HG03521 (cell line): ENCODE data around the gene RELA.
A peak's percentile ranks its signal among the peaks of the same experiment; 100 is the strongest.
"Not testable (repeated sequence)": the region's sequence is repeated elsewhere in the genome, so short reads cannot be mapped to it uniquely, and the experiment has no call there.

Experiments used
- ATAC-seq: cut with Tn5 transposase; IDR thresholded peaks from one replicate; pipeline ENCODE4 v1.9.1; 2021; ENCODE audit warnings: mild to moderate bottlenecking, moderate library complexity; ENCODE audit not compliant: unreplicated experiment

Gene RELA

GRCh38 chr11:65662799-65663638 is at the start of gene RELA:
RELA (minus strand) TSS chr11:65662916; CDS start chr11:65662832, 84 bp downstream.
- peak; percentile 79 for ATAC-seq

DNA sequence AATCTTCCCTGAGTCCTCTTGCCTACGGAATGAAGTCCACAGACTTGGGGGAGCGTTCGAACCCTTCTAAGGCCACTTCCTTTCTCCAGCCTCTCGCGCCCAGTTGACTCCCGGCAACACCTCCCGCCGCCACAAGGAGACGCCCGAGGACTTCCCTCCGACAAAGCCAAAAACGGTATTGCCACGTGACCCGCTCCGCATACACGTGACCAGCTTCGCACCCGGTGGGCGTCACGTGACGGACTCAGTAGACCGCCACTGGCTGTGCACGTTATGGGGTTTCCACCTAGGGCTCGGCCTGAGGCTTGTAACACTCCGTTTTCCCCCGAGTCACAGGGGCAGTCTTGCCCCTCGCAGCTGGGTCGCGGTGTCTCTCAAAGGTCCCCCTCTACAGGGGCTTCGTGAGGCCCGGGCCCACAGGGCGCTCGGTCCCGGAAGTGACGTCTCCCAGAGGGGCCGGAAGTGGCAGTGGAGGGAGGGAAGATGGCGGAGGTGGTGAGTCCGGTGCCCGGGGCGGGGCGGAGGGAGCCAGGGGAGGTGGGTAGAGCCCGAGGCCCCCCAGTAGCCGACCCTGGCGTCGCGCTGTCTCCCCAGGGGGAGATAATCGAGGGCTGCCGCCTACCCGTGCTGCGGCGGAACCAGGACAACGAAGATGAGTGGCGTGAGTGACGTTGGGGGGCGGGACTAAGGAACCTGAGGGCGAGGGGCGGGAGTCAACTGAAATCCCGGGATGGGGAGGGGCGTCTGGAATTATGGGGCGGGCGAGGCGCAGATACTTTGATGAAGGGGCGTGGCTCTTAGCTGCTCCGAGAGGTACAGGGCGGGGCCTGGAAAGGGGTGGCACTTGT is 49.3 kb upstream of the RELA start, which contains the start of gene KAT5:
Gene KAT5, plus strand, starts transcription at position 468 of the 848 bp plus-strand sequence. Its CDS starts 16 bp downstream, at position 484.
- peak; percentile 83 for ATAC-seq

GRCh38 chr11:65710421-65710820 is 47.7 kb upstream of the RELA start:
- no peak for ATAC-seq

DNA sequence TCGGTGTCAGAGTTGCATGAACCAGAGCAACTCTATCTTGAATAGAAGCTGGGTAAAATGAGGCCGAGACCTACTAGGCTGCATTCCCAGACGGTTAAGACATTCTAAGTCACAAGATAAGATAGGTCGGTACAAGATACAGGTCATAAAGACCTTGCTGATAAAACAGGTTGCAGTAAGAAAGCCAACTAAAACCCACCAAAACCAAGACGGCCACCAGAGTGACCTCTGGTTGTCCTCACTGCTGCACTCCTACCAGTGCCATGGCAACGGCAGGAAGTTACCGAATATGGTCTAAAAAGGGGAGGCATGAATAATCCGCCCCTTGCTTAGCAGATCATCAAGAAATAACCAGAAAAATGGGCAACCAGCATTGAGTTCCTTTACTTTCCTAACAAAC is 46.9 kb upstream of the RELA start:
- no peak for ATAC-seq

DNA sequence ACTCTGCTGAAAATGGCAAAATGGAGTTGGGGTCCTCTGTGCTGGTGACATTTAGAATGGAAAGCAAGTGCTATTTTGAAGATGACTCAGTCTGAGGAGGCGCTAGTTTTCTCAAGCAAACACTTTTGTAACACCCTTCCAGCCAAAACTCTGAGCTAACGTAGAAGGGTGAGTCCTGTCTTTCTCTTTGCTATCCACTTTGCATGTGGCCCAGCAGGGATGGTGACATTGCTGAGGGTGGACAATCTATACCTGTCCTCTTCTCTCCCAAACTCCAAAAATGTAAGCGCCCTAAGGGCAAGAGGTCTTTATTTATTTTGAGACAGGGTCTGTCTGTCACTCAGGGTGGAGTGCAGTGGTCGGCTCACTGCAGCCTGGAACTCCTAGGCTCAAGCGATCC is 45.7 kb upstream of the RELA start:
- no peak for ATAC-seq

GRCh38 chr11:65707002-65707401 is 44.3 kb upstream of the RELA start:
- not testable (repeated sequence) for ATAC-seq

DNA sequence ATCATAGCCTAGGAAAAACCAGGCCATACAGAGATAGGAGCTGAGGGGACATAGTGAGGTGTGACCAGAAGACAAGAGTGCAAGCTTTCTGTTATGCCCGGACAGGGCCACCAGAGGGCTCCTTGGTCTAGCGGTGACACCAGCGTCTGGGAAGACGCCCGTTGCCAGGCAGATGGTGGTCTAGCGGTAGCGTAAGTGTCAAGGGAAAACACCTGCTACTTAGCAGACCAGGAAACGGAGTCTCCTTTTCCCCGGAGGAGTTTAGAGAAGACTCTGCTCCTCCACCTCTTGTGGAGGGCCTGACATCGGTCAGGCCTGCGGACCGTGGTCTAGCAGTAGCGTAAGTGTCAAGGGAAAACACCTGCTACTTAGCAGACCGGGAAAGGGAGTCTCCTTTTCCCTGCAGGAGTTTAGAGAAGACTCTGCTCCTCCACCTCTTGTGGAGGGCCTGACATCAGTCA is 43.6 kb upstream of the RELA start:
- ATAC-seq, result not testable (repeated sequence)

DNA sequence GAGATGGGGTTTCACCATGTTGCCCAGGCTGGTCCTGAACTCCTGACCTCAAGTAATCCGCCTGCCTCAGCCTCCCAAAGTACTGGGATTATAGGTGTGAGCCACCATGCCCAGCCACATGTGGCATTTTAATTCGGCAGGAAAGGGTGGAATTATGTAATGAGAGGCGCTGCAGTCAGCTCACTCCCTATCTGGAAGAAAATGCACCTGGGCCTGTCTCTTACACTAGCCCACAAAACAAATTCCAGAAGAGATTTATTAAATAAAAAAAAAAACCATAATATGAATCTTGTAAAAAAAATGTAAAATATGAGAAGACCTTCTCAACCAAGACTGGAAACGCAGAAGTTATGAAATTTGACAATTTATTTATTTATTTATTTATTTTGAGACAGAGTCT is 41.1 kb upstream of the RELA start:
- ATAC-seq, result no peak

GRCh38 chr11:65701686-65702085 is 39.0 kb upstream of the RELA start:
- ATAC-seq, result no peak

DNA sequence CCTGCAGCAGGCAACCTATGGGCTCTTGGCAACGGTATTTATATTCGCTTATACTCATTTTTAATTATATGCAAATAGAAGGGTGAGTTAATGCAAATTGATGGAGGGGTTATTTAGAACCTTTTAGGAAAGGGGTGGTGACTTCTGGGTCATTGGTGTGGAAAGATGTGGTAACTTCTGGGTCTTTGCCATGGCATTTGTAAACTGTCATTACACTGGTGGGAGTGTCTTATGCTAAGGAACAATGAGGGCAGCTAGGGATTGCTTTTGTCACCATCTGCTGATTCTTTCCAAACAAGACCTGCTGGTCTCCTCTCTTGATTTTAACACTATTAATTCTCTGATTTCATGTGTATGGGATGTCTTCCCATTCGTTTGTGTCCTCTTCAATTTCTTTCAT is 37.7 kb upstream of the RELA start:
- ATAC-seq, result no peak

DNA sequence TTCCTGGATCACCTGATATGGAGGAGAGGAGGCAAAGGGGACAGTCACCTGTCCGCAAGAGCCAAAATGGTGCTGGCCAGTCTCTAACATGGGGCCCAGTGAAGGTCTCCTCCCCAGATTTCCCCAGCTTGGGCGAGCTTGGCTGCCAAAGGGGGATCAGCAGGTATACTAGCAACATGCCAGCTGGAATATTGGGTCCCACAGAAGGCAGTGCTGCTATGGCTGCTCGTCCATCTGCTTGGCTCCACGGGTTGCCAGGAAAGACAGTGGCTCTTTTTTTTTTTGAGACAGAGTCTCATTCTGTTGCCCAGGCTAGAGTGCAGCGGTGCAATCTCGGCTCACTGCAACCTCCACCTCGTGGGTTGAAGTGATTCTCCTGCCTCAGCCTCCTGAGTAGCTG is 36.6 kb upstream of the RELA start:
- ATAC-seq, result no peak

- no peak for ATAC-seq
Measured at GRCh38 chr11:65698205-65698604, 35.5 kb upstream of the RELA start.

GRCh38 chr11:65696802-65697552 is 34.3 kb upstream of the RELA start:
- ATAC-seq, result no peak

GRCh38 chr11:65695459-65696241 is 32.9 kb upstream of the RELA start:
- ATAC-seq, result no peak

DNA sequence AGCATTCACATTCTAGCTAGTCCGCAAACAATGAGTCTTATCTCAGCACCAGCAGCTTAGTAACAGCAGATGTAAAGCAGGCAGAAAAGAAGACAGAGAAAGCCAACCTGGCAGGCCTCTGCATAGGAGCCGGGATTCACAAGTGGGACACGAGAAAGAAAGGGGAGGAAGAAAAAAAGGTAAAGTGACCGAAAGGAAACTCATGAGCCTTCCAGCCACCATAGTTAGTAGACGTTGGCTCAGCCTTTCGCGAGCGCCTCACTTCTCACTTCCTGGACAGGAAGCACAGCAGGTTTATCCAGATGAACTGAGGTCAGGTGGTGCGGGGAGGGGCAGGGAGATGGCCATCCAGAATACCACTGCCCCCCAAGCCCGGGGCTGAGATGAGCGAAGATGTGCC is 29.7 kb upstream of the RELA start:
- ATAC-seq, result no peak

DNA sequence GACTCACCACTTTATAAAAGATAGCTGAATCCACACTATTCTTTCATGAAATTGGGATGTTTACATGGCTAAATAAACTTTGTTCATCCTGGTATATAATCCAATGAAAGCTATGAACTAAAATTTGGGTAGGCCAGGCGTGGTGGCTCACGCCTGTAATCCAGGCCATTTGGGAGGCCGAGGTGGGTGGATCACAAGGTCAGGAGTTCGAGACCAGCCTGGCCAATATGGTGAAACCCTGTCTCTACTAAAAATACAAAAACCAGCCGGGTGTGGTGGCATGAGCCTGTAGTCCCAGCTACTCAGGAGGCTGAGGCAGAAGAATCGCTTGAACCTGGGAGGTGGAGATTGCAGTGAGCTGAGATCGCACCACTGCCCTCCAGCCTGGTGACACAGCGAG is 29.1 kb upstream of the RELA start:
- not testable (repeated sequence) for ATAC-seq

- ATAC-seq, result no peak
Measured at GRCh38 chr11:65685981-65686380, 23.3 kb upstream of the RELA start.

GRCh38 chr11:65683480-65683879 is 20.8 kb upstream of the RELA start:
- not testable (repeated sequence) for ATAC-seq

- no peak for ATAC-seq
Measured at GRCh38 chr11:65680192-65680743, 17.6 kb upstream of the RELA start.

DNA sequence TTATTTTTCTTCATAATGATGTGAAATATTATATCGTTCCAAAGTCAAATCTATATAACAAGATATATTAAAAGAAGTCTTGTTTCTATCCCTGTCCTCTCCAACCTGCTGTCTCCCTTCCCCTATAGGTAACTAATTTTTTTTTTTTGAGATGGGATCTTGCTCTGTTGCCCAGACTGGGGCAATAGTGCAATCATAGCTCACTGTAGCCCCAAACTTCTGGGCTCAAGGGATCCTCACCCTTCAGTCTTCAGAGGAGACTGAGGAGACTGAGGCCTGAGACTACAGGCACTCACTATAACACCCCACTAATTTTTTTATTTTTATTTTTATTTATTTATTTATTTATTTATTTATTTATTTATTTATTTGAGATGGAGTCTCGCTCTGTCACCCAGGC is 10.3 kb upstream of the RELA start:
- ATAC-seq, result no peak
